ENCODE data around the gene GRID1. TPM values are rescaled to one million over a fixed set of nuclear protein-coding genes. Genes with fewer than 3 reads are reported as not detected.

The GRID1 gene
- total RNA-seq, 1 experiment from 2014 or later = 0.17 TPM

DNA sequence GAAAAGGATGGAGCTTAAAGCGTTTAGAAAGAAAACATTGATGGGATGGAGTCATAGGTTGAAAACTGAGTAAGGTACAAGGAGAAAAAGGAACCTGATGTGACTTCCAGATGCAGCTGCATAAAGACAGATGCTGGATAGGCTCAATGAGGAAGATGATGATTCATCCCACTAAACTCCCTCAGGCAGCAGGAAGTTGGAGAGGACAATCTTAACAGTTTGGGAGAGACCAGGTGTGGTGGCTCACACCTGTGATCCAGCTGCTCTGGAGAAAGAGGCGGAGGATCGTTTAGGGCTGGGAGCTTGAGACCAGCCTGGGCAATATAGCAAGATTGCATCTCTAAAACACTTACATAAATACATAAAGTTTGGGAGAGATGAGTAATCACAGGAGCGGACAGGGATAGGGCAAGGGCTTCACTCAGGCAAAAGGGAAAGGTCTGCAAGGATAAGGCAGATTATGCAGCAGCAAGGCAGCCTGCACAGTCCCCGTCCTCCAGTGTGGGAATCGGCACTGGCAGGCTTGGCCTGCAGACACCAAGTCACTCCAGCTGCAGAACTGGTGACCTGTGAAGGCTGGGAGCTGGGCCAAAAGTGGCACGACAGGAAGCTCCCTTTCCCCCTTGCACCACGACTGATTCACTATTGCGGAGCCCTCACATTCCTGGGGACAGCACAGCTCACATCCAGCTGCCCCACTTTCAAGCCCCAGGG lies 438.5 kb downstream of the GRID1 start:
- in situ Hi-C loops (cut with HindIII; ENCODE audit: low sequenced_read_pairs) = no loop called here
- DNase-seq (ENCODE audit: low spot score) = peak; percentile 4

GRCh38 chr10:85926986-85927385 lies 439.6 kb downstream of the GRID1 start:
- in situ Hi-C loops (cut with HindIII; ENCODE audit: low sequenced_read_pairs) = no loop called here
- no peak for DNase-seq (ENCODE audit: low spot score)

GRCh38 chr10:85926136-85926535 lies 440.5 kb downstream of the GRID1 start:
- no peak for DNase-seq (ENCODE audit: low spot score)
- in situ Hi-C loops (cut with HindIII; ENCODE audit: low sequenced_read_pairs) = no loop called here

DNA sequence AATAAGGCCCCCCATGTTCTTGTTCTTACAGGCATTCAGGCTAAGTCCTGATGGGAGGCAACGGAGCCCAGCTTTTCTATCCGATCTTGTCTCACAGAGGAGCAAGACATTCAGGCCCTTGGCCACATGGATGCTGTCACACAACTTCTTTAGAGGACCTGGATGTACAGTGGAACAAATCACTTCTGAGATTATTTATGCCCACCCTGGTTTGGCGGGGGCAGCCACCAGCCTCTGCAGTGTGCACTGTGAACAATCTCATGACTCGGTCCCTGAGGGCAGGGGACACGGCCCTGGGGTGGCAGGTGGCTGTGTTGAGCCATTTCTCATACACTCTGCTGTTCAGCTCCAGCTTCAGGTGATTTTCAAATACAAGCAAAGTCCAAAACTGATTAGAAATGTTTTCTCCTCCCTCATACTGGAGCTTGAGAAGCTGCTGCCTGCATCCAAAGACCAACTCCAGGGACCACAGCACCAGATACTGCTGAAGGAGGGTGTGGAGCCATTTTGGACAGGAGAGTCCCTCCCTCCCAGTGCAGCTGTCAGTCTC lies 441.3 kb downstream of the GRID1 start:
- no peak for DNase-seq (ENCODE audit: low spot score)
- in situ Hi-C loops (cut with HindIII; ENCODE audit: low sequenced_read_pairs) = no loop called here

DNA sequence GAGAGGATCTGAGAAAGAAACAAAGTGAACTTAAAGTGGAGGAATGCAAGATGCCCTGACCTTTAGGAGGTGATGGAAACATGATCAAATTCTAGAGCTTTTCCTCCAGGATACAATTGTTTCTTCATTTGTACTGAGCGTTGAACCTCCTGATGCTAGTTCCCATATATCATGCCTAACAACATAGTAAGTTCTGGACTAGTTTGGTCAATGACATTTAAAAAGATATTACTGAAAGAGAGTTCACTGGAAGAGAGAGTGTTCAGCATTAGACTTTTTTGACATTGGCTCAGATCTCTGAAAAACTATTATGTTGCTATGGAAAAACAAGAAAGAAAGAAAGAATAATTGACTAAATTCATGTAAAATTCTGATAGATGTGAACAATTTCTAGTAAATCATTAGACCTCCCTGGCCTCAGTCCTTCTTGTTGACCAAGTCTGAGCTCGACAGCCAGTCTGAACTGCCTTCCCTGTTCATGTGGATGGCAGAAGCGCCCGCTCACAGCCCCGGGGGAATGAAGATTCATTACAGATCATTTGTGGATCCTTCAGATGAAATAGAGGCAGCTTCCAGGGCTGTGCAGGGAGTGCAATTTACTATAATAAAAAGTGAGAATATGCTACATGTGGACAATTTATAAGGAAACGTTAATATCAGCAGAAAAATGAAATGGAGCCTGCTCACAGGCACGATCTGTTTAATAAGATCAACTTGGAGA lies 442.1 kb downstream of the GRID1 start:
- no peak for DNase-seq (ENCODE audit: low spot score)
- in situ Hi-C loops (cut with HindIII; ENCODE audit: low sequenced_read_pairs) = no loop called here

GRCh38 chr10:85922356-85923129 lies 444.1 kb downstream of the GRID1 start:
- in situ Hi-C loops (cut with HindIII; ENCODE audit: low sequenced_read_pairs) = no loop called here
- no peak for DNase-seq (ENCODE audit: low spot score)

- in situ Hi-C loops (cut with HindIII; ENCODE audit: low sequenced_read_pairs) = no loop called here
These were observed 444.8 kb downstream of the GRID1 start for GRCh38 chr10:85921789-85922188.

GRCh38 chr10:85920311-85920710 lies 446.3 kb downstream of the GRID1 start:
- in situ Hi-C loops (cut with HindIII; ENCODE audit: low sequenced_read_pairs) = no loop called here

More at GRCh38 chr10:85921789-85922188, 444.8 kb downstream of the GRID1 start:
- DNase-seq (ENCODE audit: low spot score) = no peak

GRCh38 chr10:85919491-85920021 lies 447.0 kb downstream of the GRID1 start:
- in situ Hi-C loops (cut with HindIII; ENCODE audit: low sequenced_read_pairs) = no loop called here
- peak; percentile 11 for DNase-seq (ENCODE audit: low spot score)

More at GRCh38 chr10:85920311-85920710, 446.3 kb downstream of the GRID1 start:
- no peak for DNase-seq (ENCODE audit: low spot score)

DNA sequence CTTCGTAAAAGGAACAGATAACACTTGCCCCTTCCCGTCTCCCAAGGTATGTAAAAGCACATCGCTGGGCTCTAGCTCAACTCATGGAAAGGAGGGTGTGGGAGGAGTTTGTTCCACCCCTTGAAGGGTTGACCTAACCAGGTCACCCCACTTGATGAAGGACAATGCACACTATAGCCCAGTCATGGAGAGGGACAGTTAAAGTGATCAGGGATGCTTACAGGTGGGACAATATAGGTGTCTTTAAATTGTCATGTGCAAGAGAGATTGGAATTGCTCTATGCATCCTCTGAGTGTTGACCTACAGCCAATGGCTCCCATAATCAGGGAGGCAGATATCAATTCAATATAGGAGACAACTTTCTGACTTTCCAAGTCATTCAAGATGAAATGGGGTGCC lies 448.2 kb downstream of the GRID1 start:
- DNase-seq (ENCODE audit: low spot score) = no peak
- in situ Hi-C loops (cut with HindIII; ENCODE audit: low sequenced_read_pairs) = no loop called here

- in situ Hi-C loops (cut with HindIII; ENCODE audit: low sequenced_read_pairs) = no loop called here
- no peak for DNase-seq (ENCODE audit: low spot score)
These were observed 449.0 kb downstream of the GRID1 start for GRCh38 chr10:85917601-85918000.

GRCh38 chr10:85916994-85917573 lies 449.5 kb downstream of the GRID1 start:
- peak; percentile 92 for DNase-seq (ENCODE audit: low spot score)
- in situ Hi-C loops (cut with HindIII; ENCODE audit: low sequenced_read_pairs) = no loop called here

- peak; percentile 11 for DNase-seq (ENCODE audit: low spot score)
- in situ Hi-C loops (cut with HindIII; ENCODE audit: low sequenced_read_pairs) = no loop called here
These were observed 450.3 kb downstream of the GRID1 start for GRCh38 chr10:85916286-85916685.

GRCh38 chr10:85915245-85915846 lies 451.2 kb downstream of the GRID1 start:
- no peak for DNase-seq (ENCODE audit: low spot score)
- in situ Hi-C loops (cut with HindIII; ENCODE audit: low sequenced_read_pairs) = no loop called here

- no peak for DNase-seq (ENCODE audit: low spot score)
- in situ Hi-C loops (cut with HindIII; ENCODE audit: low sequenced_read_pairs) = no loop called here
These were observed 451.9 kb downstream of the GRID1 start for GRCh38 chr10:85914720-85915119.

- in situ Hi-C loops (cut with HindIII; ENCODE audit: low sequenced_read_pairs) = no loop called here
- DNase-seq (ENCODE audit: low spot score) = no peak
These were observed 458.1 kb downstream of the GRID1 start for GRCh38 chr10:85908462-85908861.

GRCh38 chr10:85902051-85902450 lies 464.5 kb downstream of the GRID1 start:
- no peak for DNase-seq (ENCODE audit: low spot score)
- in situ Hi-C loops (cut with HindIII; ENCODE audit: low sequenced_read_pairs) = no loop called here

GRCh38 chr10:85901599-85901998 lies 465.0 kb downstream of the GRID1 start:
- DNase-seq (ENCODE audit: low spot score) = no peak
- in situ Hi-C loops (cut with HindIII; ENCODE audit: low sequenced_read_pairs) = no loop called here

- DNase-seq (ENCODE audit: low spot score) = no peak
- in situ Hi-C loops (cut with HindIII; ENCODE audit: low sequenced_read_pairs) = no loop called here
These were observed 466.1 kb downstream of the GRID1 start for GRCh38 chr10:85900487-85900886.

Measured in G401 (cell line).